ENCODE data around the gene SMARCAD1.
A peak's percentile ranks its signal among the peaks of the same experiment; 100 is the strongest.
"Not testable (repeated sequence)": the region's sequence is repeated elsewhere in the genome, so short reads cannot be mapped to it uniquely, and the experiment has no call there.

The SMARCAD1 gene

GRCh38 chr4:94302191-94302590, 94.5 kb downstream of the SMARCAD1 start:
- no peak for DNase-seq

GRCh38 chr4:94304365-94304971, 96.8 kb downstream of the SMARCAD1 start:
- DNase-seq: peak; percentile 69

GRCh38 chr4:94305466-94306225, 98.0 kb downstream of the SMARCAD1 start:
- DNase-seq: no peak

GRCh38 chr4:94306713-94307112, 99.0 kb downstream of the SMARCAD1 start:
- DNase-seq: no peak

GRCh38 chr4:94307231-94307871, 99.7 kb downstream of the SMARCAD1 start:
- peak; percentile 9 for DNase-seq

- DNase-seq: not testable (repeated sequence)
Observed at GRCh38 chr4:94319927-94320326, 112.3 kb downstream of the SMARCAD1 start.

GRCh38 chr4:94325835-94326234, 118.2 kb downstream of the SMARCAD1 start:
- no peak for DNase-seq

GRCh38 chr4:94329933-94330332, 122.3 kb downstream of the SMARCAD1 start:
- DNase-seq: no peak

GRCh38 chr4:94332983-94333590, 125.4 kb downstream of the SMARCAD1 start:
- DNase-seq: no peak

GRCh38 chr4:94333866-94334265, 126.2 kb downstream of the SMARCAD1 start:
- no peak for DNase-seq

- no peak for DNase-seq
Observed at GRCh38 chr4:94334476-94334875, 126.8 kb downstream of the SMARCAD1 start.

GRCh38 chr4:94334962-94335361, 127.3 kb downstream of the SMARCAD1 start:
- no peak for DNase-seq

- DNase-seq: no peak
Observed at GRCh38 chr4:94336303-94336702, 128.6 kb downstream of the SMARCAD1 start.

- not testable (repeated sequence) for DNase-seq
Observed at GRCh38 chr4:94336791-94337190, 129.1 kb downstream of the SMARCAD1 start.

GRCh38 chr4:94338681-94339351, 131.2 kb downstream of the SMARCAD1 start:
- no peak for DNase-seq

GRCh38 chr4:94339779-94340178, 132.1 kb downstream of the SMARCAD1 start:
- DNase-seq: no peak
